Measurements from ENCODE around the gene TMEM217.

Gene TMEM217

DNA sequence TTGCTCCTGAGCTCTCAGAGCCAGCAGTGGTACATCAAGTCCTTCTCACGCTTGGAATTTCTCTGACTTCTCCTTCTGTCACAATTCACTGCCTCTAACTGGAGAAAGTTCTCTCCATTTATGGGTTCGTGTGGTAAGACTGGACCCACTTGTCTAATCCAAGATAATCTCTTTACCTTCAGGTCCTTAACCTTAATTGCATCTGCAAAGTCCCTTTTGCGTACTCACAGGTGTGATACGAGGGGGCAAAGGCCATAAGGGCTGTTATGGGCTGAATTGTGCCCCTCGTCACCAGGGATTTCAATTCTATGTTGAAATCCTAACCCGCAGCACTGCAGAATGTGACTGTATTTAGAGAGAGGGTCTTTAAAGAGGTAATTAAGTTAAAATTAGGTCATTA is 27.8 kb downstream of the TMEM217 start:
- ChIA-PET CTCF (no interaction called here), POLR2A (no interaction called here)
- H3K4me1 ChIP-seq (ENCODE audit: control insufficient read depth, insufficient read depth, low read length) = no peaks in the 10 kb centered on the region
- H3K27ac ChIP-seq (ENCODE audit: extremely low read depth, low read depth, low read length) = no peak overlapping the region
- H3K36me3 ChIP-seq (ENCODE audit: control insufficient read depth in 2 of 2, insufficient read depth in 1 of 2, low read length in 2 of 2) = no peaks in the 10 kb centered on the region
- TF ChIP-seq KLF10 (tag by site-specific recombination; IDR thresholded peaks at IDR 0.05) (no peak), ZNF664 (tag by site-specific recombination; IDR thresholded peaks at IDR 0.05) (no peak), ZNF530 (tag by site-specific recombination; IDR thresholded peaks at IDR 0.05; ENCODE audit: low read depth) (no peak), SP2 (tag by site-specific recombination; IDR thresholded peaks at IDR 0.05) (no peak), ZNF48 (tag by site-specific recombination; IDR thresholded peaks at IDR 0.05) (no peak), ZNF169 (tag by site-specific recombination; IDR thresholded peaks at IDR 0.05) (no peak), ZNF148 (tag by site-specific recombination; IDR thresholded peaks at IDR 0.05; ENCODE audit: borderline replicate concordance) (no peak), ZNF112 (tag by site-specific recombination; IDR thresholded peaks at IDR 0.05) (no peak), BCL6B (tag by site-specific recombination; IDR thresholded peaks at IDR 0.05) (no peak), ZBTB7A (tag by site-specific recombination; IDR thresholded peaks at IDR 0.05; ENCODE audit: low read depth) (no peak), YY2 (tag by site-specific recombination; IDR thresholded peaks at IDR 0.05) (no peak), PRDM4 (tag by site-specific recombination; IDR thresholded peaks at IDR 0.05) (no peak), ZNF677 (tag by site-specific recombination; IDR thresholded peaks at IDR 0.05) (no peak), ZFP37 (tag by site-specific recombination; IDR thresholded peaks at IDR 0.05) (no peak), SALL2 (tag by site-specific recombination; IDR thresholded peaks at IDR 0.05; ENCODE audit: borderline replicate concordance) (no peak)
- TF ChIP-seq, protein P1, sequence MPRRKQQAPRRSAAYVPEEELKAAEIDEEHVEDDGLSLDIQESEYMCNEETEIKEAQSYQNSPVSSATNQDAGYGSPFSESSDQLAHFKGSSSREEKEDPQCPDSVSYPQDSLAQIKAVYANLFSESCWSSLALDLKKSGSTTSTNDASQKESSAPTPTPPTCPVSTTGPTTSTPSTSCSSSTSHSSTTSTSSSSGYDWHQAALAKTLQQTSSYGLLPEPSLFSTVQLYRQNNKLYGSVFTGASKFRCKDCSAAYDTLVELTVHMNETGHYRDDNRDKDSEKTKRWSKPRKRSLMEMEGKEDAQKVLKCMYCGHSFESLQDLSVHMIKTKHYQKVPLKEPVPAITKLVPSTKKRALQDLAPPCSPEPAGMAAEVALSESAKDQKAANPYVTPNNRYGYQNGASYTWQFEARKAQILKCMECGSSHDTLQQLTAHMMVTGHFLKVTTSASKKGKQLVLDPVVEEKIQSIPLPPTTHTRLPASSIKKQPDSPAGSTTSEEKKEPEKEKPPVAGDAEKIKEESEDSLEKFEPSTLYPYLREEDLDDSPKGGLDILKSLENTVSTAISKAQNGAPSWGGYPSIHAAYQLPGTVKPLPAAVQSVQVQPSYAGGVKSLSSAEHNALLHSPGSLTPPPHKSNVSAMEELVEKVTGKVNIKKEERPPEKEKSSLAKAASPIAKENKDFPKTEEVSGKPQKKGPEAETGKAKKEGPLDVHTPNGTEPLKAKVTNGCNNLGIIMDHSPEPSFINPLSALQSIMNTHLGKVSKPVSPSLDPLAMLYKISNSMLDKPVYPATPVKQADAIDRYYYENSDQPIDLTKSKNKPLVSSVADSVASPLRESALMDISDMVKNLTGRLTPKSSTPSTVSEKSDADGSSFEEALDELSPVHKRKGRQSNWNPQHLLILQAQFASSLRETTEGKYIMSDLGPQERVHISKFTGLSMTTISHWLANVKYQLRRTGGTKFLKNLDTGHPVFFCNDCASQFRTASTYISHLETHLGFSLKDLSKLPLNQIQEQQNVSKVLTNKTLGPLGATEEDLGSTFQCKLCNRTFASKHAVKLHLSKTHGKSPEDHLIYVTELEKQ (tag by site-specific recombination; IDR thresholded peaks at IDR 0.05; ENCODE audit: borderline replicate concordance) = no peak
- no peak overlapping the region for H3K4me3 ChIP-seq (ENCODE audit: low read depth, low read length)
- H3K9me3 ChIP-seq (ENCODE audit: control insufficient read depth, insufficient read depth, low read depth, low read length) = no peaks in the 10 kb centered on the region
